ENCODE results near the gene SLC16A3.

Gene SLC16A3

DNA sequence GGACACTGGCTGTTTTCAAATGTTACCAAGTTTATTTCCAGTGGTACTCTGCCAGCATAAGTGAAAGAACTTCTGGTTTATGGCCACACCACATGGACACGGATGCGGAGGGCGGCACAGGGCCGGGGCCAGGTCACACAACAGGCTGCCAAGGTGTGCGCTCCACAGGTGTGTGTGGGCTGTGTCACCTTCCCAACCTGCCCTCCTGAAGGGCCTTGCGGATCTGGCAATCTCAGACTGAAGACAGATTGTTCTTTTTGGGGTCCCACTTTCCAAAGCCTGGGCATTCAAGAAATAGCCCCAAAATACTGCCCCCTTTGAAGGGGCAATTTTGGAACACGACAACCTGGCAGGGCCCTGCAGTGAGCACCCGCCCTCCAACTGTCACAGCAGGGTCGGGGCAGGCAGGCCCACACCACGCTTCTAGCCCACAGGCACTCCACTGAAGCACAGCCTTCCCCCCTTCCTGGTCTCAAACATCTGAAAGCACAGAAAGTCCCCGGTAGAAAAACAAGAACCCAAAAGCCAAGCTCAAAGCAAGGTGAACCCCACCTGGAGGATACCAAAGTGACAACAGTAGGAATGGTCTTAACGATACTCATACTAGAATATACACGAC lies 41.1 kb downstream of the SLC16A3 start:
- no peak for DNase-seq

DNA sequence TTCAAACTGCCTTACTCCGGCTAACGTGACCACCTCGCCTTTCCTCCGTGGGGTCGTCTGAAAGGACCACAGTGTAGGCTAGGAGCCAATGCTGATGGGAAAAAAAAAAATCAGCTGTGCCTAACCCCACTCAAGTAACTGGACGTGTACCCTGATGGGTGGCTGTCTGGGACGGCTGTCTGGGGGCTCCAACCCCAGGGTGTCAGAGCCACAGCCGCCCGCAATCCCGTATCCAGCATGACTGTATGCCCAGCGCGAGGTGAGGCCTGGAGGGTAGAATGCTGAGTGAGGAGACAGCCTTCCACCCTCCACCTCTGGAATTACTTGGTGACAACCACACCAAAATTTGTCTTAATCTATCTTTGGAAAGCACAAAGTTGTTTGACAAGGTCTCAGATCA lies 41.8 kb downstream of the SLC16A3 start:
- no peak for DNase-seq

DNA sequence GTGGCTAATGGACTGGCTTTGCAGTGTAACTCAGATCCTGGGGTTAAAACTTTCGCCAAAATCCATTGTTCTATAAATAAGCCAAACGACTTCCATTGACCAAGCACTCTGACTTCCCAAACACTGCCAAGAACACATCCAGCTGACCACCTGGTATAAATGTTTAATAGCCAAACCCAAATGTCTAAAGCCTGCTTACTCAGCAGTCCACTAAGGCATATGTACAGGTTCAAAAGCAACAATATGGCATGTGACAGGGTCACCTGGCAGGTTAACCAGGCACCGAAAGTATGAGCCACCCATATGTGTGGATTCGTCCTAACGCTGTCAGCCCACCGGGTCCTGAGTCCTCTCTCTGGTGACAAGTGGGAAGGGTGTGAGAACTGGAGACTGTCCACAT lies 42.6 kb downstream of the SLC16A3 start:
- DNase-seq: no peak

DNA sequence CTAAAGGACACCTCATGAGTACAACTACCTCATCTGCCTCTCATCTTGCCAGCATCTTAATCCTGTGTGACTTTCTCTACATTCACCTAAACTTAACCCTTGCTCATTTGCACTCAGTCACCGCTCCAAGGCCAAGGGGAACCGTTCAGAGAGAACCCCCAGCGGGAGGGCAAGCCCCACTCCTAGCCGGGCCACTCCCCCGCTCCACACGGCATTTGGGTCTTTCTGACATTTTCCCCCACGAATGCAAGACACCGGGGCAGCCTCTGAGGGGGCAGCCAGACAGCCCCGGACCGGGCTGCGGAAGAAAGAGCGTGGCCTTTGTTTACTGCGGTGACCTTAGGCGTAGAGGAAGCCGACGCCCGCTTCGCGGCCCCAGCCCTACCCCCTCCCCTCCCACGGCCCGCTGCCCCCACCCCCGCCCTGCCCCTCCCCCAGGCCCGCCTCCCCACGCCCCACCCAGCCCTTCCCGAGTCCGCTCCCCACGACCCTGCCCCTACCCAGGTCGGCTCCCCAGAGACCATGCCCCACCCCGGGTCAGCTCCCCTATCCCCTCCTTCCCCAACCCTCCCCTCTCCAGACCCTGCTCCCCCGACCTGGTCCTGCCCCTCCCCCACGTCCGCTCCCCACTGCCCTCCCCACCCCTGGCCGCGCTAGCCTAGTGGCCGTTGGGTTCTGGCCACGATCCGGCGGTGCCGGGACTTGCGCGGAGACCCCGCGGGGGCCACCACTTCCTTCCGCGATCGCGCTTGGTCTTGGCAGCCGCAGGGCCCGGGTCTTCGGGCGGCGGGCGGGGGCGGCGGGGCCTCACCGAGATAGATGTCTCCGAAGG lies 43.9 kb downstream of the SLC16A3 start:
- DNase-seq: no peak

DNA sequence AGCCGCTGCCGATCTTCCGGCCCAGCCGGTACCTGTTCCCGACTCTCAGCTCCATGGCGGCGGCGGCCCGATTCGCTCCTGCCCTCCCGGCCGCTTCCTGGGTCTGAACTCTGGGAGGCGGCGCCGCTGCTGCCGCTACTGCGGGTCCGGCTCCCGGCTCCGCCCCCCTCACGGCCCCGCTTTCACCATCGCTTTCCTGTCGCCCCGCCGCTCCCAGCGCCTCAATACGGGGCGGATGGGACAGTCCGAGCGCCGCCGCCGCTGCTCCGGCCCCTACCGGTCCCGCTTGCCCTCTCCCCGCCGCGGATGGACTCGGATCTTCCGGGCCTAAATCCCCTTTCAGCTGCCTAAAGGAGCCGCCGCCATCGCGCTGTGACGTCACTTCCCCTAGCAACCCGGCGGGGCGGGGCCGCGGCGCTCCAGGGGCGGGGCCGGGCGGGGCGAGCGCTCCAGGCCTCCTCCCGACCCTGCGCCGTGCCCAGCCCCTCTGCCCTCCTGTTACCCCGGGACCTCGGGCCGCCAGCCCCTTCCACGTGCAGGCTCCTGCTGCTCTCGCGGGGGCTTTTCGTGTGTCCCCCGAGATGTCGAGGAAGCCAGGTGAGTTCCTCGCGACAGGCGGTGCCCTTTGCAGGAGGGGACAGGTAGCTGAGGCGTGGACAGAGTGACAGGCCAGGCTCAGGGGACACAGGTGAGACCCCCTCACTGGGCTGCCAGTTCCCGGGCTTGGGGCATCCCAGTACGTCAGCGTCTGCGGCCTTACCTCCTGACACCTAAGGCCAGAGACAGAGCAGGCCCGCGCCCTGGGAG lies 44.7 kb downstream of the SLC16A3 start, which contains the start of gene CSNK1D:
CSNK1D (minus strand) TSS at position 374 of the 807 bp plus-strand sequence; CDS start at position 55, 319 bp downstream.
- no peak for DNase-seq

DNA sequence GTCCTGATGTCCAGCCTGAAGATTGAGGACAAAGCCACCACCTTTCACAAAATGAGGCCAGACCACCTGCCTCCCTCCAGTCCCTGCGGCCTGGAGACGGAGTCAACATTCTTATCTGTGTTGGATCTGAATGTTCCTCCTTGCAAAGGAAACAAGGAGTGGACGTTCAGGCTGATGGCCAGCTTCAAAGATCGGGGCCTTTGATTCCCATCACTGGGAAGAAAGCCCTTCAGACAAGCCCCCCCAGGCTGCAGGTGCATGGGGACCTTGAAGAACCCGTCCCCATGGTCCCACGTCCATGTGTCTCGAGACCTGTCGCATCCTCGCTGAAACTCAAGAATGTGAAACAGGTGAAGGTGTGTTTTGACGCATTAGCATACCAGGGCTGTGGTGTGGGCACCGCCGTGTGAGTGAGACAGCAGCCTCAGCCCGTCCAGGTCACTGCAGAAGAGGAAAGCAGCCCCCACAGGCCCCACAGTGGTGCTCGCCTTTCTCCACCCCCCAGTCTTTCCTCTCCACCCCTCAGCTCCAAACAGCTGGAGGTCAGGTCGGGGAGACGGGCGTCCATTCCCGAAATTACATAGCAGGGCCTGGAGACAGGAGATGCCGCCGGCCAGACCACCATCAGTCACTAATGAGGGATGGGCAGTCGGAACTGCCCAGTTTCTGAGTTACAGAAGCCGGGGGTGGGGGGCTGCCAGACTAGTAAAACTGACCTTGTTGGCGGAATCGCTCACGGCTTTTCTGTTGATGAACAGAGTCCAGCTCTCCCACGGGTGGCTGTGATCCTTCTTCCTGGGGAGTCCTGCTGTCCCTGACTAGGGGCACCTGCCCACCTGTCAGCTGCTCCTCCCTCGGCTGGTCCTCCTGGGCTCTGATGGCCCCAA lies 45.5 kb downstream of the SLC16A3 start:
- DNase-seq: no peak

DNA sequence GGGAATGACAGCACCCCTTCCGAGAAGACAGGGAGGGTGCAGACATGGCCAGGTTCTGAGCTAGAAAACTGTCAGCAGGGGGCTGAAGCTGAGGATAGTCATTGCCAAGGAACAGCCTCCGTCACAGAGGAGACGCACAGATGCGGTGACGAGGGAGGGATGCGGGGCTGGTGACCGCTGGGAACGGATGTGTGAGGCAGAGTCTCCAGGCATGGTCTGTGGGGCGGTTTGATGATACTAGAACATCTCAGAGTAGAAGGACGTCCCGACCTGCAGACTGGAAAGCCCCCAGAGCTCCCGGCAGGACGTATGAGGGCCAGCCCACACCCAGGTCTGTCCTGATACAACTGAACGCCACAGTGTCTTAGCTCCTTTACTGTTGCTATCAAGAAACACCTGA lies 46.5 kb downstream of the SLC16A3 start:
- DNase-seq: no peak

DNA sequence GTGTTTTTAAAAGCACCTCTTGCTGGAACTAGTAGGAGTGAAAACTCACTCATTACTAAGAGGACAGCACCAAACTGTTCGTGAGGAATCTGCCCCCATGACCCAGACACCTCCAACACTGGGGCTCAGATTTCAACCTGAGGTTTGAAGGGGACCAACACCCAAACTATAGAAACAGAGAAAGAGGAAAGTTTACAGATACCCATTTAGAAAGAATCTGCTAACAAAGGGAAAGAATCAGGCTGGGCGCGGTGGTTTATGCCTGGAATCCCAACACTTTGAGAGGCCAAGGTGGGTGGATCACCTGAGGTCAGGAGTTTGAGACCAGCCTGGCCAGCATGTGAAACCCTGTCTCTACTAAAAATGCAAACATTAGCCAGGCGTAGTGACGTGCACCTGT lies 48.1 kb downstream of the SLC16A3 start:
- DNase-seq: no peak

DNA sequence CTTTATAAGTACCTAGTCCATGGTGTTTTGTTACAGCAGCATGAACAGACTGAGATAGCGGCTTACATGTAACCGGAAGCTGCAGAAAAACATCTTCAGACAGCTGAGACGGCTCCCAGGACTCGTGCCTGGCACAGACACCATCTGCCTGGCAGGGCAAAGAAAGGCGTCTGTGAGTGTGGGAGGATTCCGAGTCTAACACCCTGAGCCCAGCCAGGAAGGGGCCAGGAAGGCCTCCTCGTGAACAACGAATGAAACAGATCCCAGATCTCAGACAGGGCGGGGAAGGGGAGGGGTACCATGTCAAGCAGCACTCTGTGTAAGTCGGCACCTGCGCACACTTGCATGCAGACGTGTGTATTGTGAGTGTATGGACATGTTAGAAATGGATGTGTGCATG lies 49.0 kb downstream of the SLC16A3 start:
- no peak for DNase-seq

DNA sequence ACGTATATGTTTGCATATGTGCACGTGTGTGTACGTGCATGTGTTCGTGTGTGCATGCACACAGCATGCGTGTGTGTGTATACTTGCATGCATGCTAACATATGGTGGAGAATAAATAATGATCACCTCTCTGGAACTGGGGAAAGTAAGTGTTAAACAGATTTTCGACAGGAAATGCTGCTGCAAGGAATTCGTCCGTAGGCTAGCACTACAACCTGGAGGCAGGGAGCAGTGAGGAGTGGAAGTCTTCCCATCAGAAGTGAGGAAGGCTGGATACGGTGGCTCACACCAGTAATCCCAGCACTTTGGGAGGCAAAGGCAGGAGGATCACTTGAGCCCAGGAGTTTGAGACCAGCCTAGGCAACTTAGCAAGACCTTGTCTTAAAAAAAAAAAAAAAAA lies 49.5 kb downstream of the SLC16A3 start:
- DNase-seq: no peak

DNA sequence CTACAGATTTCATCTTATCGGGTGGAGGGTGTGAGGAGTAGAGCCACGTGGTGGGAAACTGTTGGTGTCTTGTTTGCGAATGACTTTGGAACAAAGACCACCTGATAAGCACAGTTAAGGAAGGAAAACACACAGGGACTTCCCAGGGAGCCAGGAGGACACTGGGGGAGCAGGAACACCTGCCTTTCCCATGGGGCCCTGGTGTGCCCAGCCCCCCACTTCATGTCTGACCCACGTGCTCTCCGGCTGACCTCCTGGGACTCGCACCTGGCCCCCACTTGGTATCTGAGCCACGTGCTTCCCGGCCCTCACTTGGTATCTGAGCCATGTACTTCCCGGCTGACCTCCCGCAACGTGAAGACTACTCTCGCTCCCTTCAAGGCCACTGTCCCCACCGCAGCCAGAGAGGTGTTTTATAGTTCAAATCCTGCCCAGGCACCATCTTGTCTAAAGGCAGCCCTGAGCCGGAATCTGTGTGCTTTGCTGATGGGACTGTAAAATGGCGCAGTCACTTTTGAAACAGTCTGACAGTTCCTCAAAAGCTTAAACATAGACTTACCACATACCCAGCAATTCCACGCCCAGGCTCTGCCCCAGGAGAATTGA lies 50.0 kb downstream of the SLC16A3 start:
- no peak for DNase-seq

DNA sequence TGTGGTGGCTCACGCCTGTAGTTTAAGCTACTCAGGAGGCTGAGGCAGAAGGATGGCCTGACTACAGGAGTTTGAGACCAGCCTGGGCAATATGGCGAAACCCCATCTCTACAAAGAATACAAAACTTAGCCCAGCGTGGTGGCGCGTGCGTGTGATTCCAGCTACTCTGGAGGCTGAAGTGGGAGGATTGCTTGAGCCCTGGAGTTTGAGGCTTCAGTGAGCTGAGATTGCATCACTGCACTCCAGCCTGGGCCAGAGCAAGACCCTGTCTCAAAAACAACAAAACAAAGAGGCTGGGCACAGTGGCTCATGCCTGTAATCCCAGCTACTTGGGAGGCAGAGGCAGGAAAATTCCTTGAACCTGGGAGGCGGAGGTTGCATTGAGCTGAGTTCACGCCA lies 51.7 kb downstream of the SLC16A3 start:
- no peak for DNase-seq

DNA sequence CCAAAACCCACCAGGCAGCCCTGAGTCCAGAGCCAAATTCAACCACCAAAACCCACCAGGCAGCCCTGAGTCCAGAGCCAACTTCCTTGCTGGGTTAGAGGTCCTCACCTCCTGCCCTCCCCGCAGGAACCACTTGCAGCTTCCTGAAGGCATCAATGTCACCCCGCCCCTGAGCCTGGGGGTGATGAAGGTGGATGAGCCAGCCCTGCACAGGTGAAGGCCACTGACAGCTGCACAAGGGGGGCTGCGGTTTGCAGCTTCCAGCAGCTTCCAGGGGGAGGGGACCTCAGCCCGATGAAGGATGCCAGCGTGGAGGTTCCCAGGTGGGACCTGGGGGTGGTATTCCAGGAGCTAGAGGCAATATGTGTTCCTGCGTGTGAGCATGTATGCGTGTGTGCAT lies 52.2 kb downstream of the SLC16A3 start:
- no peak for DNase-seq

DNA sequence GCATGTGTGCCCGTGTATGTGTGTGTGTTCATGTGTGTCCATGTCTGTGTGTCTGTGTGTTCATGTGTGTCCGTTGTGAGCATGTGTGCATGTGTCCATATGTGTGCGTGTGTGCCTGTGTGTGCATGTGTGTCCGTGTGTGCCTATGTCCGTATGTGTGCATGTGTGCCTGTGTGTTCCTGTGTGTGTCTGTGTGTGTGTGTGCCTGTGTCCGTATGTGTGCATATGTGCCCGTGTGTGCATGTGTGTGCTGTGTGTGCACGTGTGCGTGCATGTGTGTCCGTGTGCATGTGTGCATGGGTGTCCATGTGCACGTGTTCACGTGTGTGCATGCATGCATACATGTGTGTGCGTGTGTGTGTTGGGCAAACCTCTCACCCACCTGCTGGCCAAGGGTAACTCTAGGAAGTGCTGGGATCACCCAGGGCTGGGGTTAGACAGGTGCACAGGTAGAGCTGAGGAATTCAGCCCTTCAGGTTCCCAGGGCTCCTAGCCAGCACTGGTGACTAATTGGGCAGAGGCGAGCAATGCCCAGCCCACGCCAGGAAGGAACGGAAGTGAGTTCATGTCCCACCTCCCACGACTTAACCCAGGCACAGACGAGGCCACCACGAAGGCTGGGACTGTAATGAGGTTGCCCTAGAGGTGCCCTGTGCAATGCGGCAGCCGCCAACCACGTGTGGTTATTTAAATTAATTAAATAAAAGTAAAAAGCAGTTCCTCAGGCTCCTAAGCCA lies 52.8 kb downstream of the SLC16A3 start:
- no peak for DNase-seq

DNA sequence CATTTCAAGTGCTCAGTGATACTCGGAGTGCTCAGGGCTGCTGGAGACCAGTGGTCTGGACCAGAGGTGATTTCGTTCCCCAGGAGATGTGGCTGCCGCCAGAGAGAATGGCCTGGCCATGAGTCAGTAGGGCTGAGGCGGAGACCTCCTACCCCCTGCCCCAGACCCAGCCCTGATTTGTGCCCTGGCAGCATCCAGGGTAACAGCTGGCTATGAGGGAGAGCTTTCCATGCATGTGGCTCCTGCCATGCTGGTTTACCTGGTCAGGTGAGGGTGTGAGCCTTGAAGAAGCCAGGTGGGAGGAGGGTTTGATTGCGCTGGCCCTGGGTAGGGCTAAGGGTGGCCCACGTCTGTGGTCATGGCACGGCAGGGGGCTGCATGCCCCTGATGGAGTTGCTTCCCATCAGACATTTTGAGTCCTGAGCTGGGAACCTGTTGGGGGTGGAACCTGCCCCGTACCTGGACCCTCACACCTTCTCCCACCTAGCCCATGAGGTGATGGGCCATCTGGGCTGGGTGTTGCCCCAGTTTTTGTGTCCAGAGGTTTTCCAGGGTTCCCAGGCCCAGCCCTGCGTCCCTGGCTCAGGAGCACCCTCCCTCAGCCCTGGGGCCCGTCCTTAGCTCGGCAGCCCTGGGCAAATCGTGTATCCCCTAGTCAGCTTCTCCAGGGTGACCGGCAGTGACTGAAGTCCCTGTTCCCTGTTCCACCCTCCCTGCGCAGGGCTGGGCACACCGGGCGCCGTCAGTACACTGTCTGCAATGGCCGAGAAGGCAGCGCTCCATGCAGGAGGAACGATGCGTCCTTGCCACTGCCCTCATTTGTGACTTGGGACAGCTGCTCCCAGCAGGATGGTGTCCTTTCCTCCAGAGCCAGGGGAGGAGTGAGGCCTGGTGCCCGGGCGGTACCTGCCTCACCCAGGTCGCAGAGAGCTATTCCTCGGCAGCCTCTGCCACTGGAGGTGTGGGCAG lies 53.7 kb downstream of the SLC16A3 start:
- no peak for DNase-seq

DNA sequence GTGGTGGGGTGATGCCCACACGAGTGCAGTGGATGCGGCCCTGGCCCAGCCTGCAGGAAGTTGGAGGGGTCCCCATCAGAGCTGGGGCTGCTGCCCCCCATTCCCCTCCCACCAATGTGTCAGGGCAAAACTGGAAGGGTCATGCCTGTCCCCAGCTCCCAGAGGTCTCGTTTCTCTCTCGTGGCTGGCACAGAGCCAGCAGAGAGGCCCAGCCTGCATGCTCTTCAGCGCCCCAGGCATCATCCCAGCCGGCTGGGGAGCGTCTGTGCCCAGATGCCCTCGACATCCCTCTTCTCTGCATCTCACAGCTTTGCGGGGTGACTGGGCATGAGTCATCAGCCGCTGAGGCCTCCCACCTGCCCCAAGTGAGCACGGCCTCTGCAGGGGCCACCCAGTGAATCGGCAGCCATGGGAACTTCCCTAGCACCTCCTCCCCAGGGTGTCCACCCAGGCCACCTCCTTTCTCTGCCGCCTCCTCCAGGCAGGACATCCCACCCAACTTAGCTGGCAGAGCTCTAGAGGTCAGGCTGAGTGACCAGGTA lies 54.4 kb downstream of the SLC16A3 start:
- no peak for DNase-seq

DNA sequence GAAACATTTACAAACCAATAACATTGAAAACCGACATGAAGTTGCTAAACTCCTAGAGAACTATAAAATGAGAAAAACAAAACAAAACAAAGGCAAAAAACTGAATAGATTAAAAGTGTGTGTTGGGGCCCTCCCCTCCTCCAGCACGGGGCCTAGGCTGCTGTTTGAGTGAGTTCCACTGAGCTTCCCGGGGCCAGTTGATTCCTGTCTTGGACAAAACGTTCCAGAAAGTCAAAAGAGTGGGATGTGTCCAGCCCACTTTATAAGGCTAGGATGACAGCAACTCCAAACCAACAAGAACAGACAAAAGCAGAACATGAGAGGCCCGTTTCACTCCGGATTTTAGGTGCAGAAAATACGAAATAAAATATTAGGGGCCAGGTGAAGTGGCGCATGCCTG lies 56.3 kb downstream of the SLC16A3 start:
- DNase-seq: no peak

DNA sequence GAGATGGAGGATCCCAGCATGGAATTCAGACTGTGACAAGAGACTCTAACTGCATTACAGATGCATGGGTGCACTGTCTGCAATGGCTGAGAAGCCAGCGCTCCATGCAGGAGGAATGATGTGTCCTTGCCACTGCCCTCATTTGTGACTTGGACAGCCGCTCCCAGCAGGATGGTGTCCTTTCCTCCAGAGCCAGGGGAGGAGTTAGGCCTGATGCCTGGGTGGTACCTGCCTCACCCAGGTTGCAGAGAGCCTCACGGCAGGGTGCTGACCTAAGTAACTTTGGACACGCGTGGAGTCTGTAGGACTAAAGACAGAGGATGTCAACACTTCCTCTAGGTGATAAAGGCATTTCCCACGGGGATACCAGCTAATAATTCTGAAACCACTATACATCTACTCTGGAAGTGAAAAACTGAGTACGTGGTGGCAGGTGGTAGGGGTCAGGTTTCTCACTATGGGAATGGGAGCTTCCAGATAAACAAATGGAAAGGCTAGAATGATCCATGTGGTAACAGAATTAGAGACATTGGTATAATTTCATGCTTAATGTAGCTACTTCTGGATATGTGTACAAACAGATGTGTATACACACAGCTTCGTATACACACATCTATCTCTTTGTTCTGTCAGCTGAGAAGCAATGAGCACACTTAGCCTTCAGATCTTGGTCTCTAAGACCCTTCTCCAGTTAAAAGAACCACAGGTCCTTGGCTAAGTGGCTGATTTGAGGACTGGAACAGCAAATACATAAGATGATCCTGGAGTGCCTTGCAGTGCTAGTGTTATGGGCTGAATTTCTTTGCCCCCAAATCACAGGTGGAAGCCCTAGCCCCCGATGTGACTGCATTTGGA lies 58.4 kb downstream of the SLC16A3 start:
- no peak for DNase-seq
